GM12878 (cell line): ENCODE results near the gene FZD10. TPM values are rescaled to one million over a fixed set of nuclear protein-coding genes. Genes with fewer than 3 reads are reported as not detected.

Experiments used
- ATAC-seq: fragments of 200-7000 bp; cut with Tn5 transposase; 3 replicates; pipeline ENCODE4 v1.9.1; 2020; ENCODE audit warnings: mild to moderate bottlenecking, moderate library complexity
- BruUV-seq: library from RNA; stranded (reverse); fragments of 400-500 nt; replicated peaks from 2 replicates; lab custom pipeline; 2021; lab: Mats Ljungman, UMichigan
- CTCF ChIA-PET: fragments of 300-600 bp; sonication (Branson Sonifier 250); formaldehyde crosslinking; extraction: SDS; loops from one replicate; lab custom pipeline; 2021; ENCODE audit warnings: inconsistent platforms; lab: Yijun Ruan, JAX
- POLR2A ChIA-PET: fragments of 350-600 bp; formaldehyde crosslinking; extraction: SDS; loops from one replicate; lab custom pipeline; 2021; ENCODE audit warnings: inconsistent platforms; lab: Charles Lee
- RAD21 ChIA-PET: fragments of 300-600 bp; sonication (Branson Sonifier 250); formaldehyde crosslinking; loops from one replicate; lab custom pipeline; 2023; ENCODE audit warnings: antibody characterized with exemption; ENCODE audit not compliant: unreplicated experiment; lab: Charles Lee
- SMC1A ChIA-PET: fragments of 300-600 bp; sonication (Branson Sonifier 250); formaldehyde crosslinking; loops from one replicate; lab custom pipeline; 2023; ENCODE audit not compliant: unreplicated experiment, uncharacterized antibody; lab: Charles Lee
- DNase-seq: peaks from one replicate; pipeline ENCODE4 v3.0.0-alpha.2; 2011; ENCODE audit warnings: low read depth, low spot score
- FAIRE-seq: peaks from 3 replicates; lab custom pipeline; 2011; peaks lifted over from hg19 to GRCh38; lab: Jason Lieb, UNC
- H2AFZ ChIP-seq: 2 replicates; pipeline ENCODE4 v1.6.0; 2011; ENCODE audit warnings: low read depth, low read length, control low read depth; ENCODE audit not compliant: control insufficient read depth
- H3K27ac ChIP-seq: 2 replicates; pipeline ENCODE4 v1.5.1; 2011; ENCODE audit warnings: control low read depth; ENCODE audit not compliant: control insufficient read depth, insufficient read depth
- H3K27me3 ChIP-seq, 2 experiments: replicated peaks in 1 of 2; 2 replicates each; pipeline versions ENCODE4 v1.6.0 to v1.6.1; 2011; ENCODE audit warnings: low read length in 1 of 2; ENCODE audit not compliant: control insufficient read depth in 2 of 2, insufficient read depth in 2 of 2
- H3K36me3 ChIP-seq, 2 experiments: 2 replicates each; pipeline ENCODE4 v1.5.1; 2011; ENCODE audit warnings: low read length in 1 of 2; ENCODE audit not compliant: control insufficient read depth in 2 of 2, insufficient read depth in 2 of 2
- H3K4me1 ChIP-seq: 2 replicates; pipeline ENCODE4 v1.6.1; 2011; ENCODE audit warnings: mild to moderate bottlenecking, low read length, moderate library complexity, mixed read lengths; ENCODE audit not compliant: control insufficient read depth, insufficient read depth
- H3K4me2 ChIP-seq: 2 replicates; pipeline ENCODE4 v1.6.0; 2011; ENCODE audit warnings: control low read depth; ENCODE audit not compliant: control insufficient read depth, insufficient read depth
- H3K4me3 ChIP-seq: fragments of 200-600 bp; sonication (generic); 2 replicates; pipeline ENCODE4 v1.5.1; 2016
- H3K79me2 ChIP-seq: 2 replicates; pipeline ENCODE4 v1.6.0; 2011; ENCODE audit warnings: low read length; ENCODE audit not compliant: control insufficient read depth, insufficient read depth
- H3K9ac ChIP-seq: 2 replicates; pipeline ENCODE4 v1.8.0; 2011; ENCODE audit warnings: low read length, control low read depth, mixed read lengths; ENCODE audit not compliant: control insufficient read depth, insufficient read depth
- H3K9me3 ChIP-seq: replicated peaks from 3 replicates; pipeline ENCODE4 v1.5.1; 2011; ENCODE audit warnings: mild to moderate bottlenecking, low read length; ENCODE audit not compliant: control insufficient read depth, insufficient read depth
- H4K20me1 ChIP-seq: 2 replicates; pipeline ENCODE4 v1.6.0; 2011; ENCODE audit not compliant: control insufficient read depth, insufficient read depth
- BCL11A ChIP-seq: IDR thresholded peaks from 2 replicates; pipeline ENCODE4 v1.6.1; 2011; ENCODE audit warnings: low read depth, low read length
- BCL3 ChIP-seq: IDR thresholded peaks from 2 replicates; pipeline ENCODE4 v1.6.1; 2011; ENCODE audit warnings: borderline replicate concordance, low read depth, mild to moderate bottlenecking, moderate library complexity, low read length; ENCODE audit not compliant: insufficient read depth, poor library complexity, severe bottlenecking
- CREB1 ChIP-seq: IDR thresholded peaks from 2 replicates; pipeline ENCODE4 v1.6.1; 2012; ENCODE audit warnings: low read depth, mild to moderate bottlenecking, inconsistent platforms
- GABPA ChIP-seq: IDR thresholded peaks from 2 replicates; pipeline ENCODE4 v1.6.1; 2014; ENCODE audit warnings: antibody characterized with exemption, low read depth, mild to moderate bottlenecking, inconsistent platforms
- HSF1 ChIP-seq: fragments of 150-350 bp; IDR thresholded peaks from 2 replicates; pipeline ENCODE4 v1.6.1; 2014; ENCODE audit warnings: mild to moderate bottlenecking, low read depth, low read length
- IRF5 ChIP-seq: fragments of 450-650 bp; IDR thresholded peaks from 2 replicates; pipeline ENCODE4 v1.6.1; 2017; ENCODE audit warnings: borderline replicate concordance
- MEF2B ChIP-seq: fragments of 450-650 bp; IDR thresholded peaks from 2 replicates; pipeline ENCODE4 v1.6.1; 2018; ENCODE audit warnings: mild to moderate bottlenecking, moderate library complexity; ENCODE audit not compliant: partially characterized antibody, poor library complexity, severe bottlenecking
- NFXL1 ChIP-seq: fragments of 450-650 bp; IDR thresholded peaks from 2 replicates; pipeline ENCODE4 v1.6.1; 2017; ENCODE audit warnings: antibody characterized with exemption, mild to moderate bottlenecking, borderline replicate concordance
- NRF1 ChIP-seq: conservative IDR thresholded peaks from 2 replicates; pipeline ENCODE4 v1.6.1; 2011; ENCODE audit warnings: mild to moderate bottlenecking, low read depth, low read length, improper control_type of control experiment
- PKNOX1 ChIP-seq: fragments of 450-650 bp; IDR thresholded peaks from 2 replicates; pipeline ENCODE4 v1.6.1; 2016; ENCODE audit warnings: mild to moderate bottlenecking
- PML ChIP-seq: IDR thresholded peaks from 2 replicates; pipeline ENCODE4 v1.6.1; 2012; ENCODE audit warnings: low read length, inconsistent platforms
- RELA ChIP-seq: fragments of 450-650 bp; IDR thresholded peaks from 2 replicates; pipeline ENCODE4 v1.8.0; 2014; ENCODE audit warnings: borderline replicate concordance; ENCODE audit not compliant: partially characterized antibody
- SMAD5 ChIP-seq: IDR thresholded peaks from 2 replicates; pipeline ENCODE4 v1.6.1; 2016; ENCODE audit warnings: antibody characterized with exemption, low read depth
- WGBS: methylation state at CpG from one replicate; pipeline ENCODE4 v1.1.6; 2016; ENCODE audit warnings: low lambda C conversion rate; ENCODE audit not compliant: insufficient replicate concordance, insufficient coverage; ENCODE audit errors: missing lambda C conversion rate; 5-methylcytosine and 5-hydroxymethylcytosine counted together
- in situ Hi-C: fragments of 300-500 bp; cut with MboI; formaldehyde crosslinking; loops from 9 replicates; pipeline ENCODE4 v1.14.3; 2018; ENCODE audit warnings: mixed read lengths
- intact Hi-C: fragments of 100-400 bp; cut with micrococcal nuclease; formaldehyde crosslinking; loops from one replicate; pipeline ENCODE4 v1.14.2; 2022; ENCODE audit not compliant: unreplicated experiment
- polyA plus RNA-seq, 11 experiments: library from polyadenylated mRNA; depleted of rRNA in 4 of 11; unstranded in 6 of 11; stranded (reverse) in 5 of 11; fragments of >200 nt; fragmentation: Nextera tagmentation in 4 of 11; fragmentation: Illumina TruSeq in 1 of 11; extraction: Ambion mirVana in 4 of 11; extraction: Trizol in 1 of 11; gene quantifications; 1 replicate in 1 of 11; 2 replicates in 10 of 11; pipeline versions ENCODE4 v1.2.1 to v1.2.3, GENCODE V29; 2011 to 2016; ENCODE audit warnings: inconsistent platforms in 2 of 11, missing spikeins in 2 of 11, low read depth in 1 of 11
- total RNA-seq, 4 experiments: library from RNA; depleted of rRNA in 3 of 4; stranded (reverse); fragments of >200 nt in 3 of 4; fragmentation: Illumina TruSeq in 1 of 4; extraction: Trizol in 1 of 4; gene quantifications; 2 replicates each; pipeline versions ENCODE4 v1.2.1 to v1.2.3, GENCODE V29; 2013 to 2021

The FZD10 gene
- total and polyA plus RNA-seq, 10 of the 15 experiments (the other 5 are each of a cell fraction or from before 2014, with no cell fraction given), result not detected

GRCh38 chr12:130116791-130117190 is 45.5 kb upstream of the FZD10 start:
- no peak for TF ChIP-seq MEF2B
- TF ChIP-seq GABPA, result no peak
- no peak for TF ChIP-seq NFXL1
- no peak for TF ChIP-seq IRF5
- TF ChIP-seq PKNOX1, result no peak
- no peak for TF ChIP-seq BCL11A
- TF ChIP-seq NRF1, result no peak
- no peak for TF ChIP-seq SMAD5
- no peak for TF ChIP-seq RELA
- TF ChIP-seq BCL3, result no peak
- no peak for TF ChIP-seq HSF1
- no peak for TF ChIP-seq PML
- no peak for TF ChIP-seq CREB1
- RAD21 ChIA-PET, result no interaction called here
- no TSS peak for BruUV-seq
- SMC1A ChIA-PET, result no interaction called here
- Histone ChIP-seq H3K4me2 (no peak overlapping the region), H3K4me3 (no peak overlapping the region), H2AFZ (no peak overlapping the region), H3K9ac (no peak overlapping the region), H4K20me1 (no peaks in the 10 kb centered on the region), H3K79me2 (no peaks in the 10 kb centered on the region), H3K9me3 (no peaks in the 10 kb centered on the region; the same call in 2 of the 3 replicates), H3K4me1 (no peaks in the 10 kb centered on the region), H3K27me3 (no peaks in the 10 kb centered on the region), H3K27ac (no peak overlapping the region), H3K36me3 (no peaks in the 10 kb centered on the region)
- ATAC-seq, result no peak
- CTCF ChIA-PET, result no interaction called here
- intact Hi-C loops (no loop called here), in situ Hi-C loops (no loop called here)
- no peak for DNase-seq
- 30% methylated on average over 4 of the region's 6 CpGs for WGBS
- no peak for FAIRE-seq
- POLR2A ChIA-PET, result no interaction called here
